Measurements from ENCODE around the gene EME2.

DNA sequence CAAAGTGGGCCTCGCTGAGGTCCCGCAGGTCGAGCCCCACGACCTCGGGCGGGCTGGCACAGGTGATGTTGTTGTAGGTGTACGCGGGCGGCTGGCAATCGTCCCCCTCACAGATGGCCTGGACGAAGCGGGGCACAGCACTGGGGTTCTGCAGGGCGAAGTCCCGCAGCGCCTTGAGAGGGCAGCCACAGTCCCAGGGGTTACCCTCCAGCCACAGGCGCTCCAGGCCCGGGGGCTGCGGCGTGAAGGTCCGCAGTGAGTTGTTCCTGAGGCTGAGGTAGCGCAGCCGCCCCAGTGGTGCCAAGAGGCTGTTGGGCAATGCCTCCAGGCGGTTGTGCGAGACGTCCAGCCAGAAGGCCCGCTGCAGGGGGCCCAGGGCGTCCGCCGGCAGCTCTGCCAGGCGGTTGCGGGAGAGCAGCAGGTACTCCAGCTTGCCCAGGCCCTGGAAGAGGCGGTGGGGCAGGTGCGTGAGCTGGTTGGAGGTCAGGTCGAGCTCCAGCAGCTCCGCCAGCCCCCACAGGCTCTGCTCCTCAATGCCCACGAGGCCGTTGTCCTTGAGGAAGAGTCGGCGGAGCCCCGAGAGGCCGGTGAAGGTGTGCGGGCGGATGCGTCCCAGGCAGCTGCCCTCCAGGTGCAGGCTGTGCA is 18.1 kb downstream of the EME2 start:
- TF ChIP-seq POLR2A (IDR thresholded peaks at IDR 0.05) = no peak
- TF ChIP-seq, protein P1, sequence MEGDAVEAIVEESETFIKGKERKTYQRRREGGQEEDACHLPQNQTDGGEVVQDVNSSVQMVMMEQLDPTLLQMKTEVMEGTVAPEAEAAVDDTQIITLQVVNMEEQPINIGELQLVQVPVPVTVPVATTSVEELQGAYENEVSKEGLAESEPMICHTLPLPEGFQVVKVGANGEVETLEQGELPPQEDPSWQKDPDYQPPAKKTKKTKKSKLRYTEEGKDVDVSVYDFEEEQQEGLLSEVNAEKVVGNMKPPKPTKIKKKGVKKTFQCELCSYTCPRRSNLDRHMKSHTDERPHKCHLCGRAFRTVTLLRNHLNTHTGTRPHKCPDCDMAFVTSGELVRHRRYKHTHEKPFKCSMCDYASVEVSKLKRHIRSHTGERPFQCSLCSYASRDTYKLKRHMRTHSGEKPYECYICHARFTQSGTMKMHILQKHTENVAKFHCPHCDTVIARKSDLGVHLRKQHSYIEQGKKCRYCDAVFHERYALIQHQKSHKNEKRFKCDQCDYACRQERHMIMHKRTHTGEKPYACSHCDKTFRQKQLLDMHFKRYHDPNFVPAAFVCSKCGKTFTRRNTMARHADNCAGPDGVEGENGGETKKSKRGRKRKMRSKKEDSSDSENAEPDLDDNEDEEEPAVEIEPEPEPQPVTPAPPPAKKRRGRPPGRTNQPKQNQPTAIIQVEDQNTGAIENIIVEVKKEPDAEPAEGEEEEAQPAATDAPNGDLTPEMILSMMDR (IDR thresholded peaks at IDR 0.05) = no peak
